GM21528 (cell line): ENCODE measurements around the gene CCNL1.
"Not testable (repeated sequence)": the region's sequence is repeated elsewhere in the genome, so short reads cannot be mapped to it uniquely, and the experiment has no call there.

Experiments
- ATAC-seq: cut with Tn5 transposase; IDR thresholded peaks from one replicate; pipeline ENCODE4 v1.9.1; 2021; ENCODE audit warnings: mild to moderate bottlenecking, moderate library complexity; ENCODE audit not compliant: unreplicated experiment, low FRiP score

CCNL1 gene

DNA sequence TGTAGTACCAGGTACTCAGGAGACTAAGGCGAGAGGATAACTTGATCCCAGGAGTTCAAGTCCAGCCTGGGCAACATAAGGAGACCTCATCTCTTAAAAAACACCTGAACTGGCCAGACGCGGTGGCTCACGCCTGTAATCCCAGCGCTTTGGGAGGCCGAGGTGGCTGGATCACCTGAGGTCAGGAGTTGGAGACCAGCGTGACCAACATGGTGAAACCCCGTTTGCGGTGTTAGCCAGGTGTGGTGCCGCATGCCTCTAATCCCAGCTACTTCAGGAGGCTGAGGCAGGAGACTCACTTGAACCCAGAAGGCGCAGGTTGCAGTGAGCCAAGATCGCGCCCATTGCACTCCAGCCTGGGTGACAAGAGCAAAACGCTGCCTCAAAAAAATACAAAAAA, 13.4 kb upstream of the CCNL1 start:
- ATAC-seq = not testable (repeated sequence)

DNA sequence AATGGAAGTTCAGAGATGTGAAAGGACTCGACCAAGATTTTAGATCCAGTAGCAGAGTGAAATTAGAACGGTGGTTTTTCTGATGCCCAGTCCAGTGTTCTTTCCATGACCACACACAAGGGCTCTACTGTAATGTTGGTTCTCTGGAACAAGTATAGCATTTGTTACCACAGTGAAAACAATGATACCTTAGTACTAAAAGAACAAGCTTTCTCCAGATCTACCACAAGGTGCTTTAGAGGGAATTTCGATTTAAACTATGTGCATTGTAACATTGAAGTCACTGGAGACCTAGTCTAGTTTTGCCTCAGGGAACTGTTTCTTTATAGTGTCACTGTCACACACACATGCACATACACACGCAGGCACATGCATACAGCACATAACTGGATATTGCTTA, 12.8 kb upstream of the CCNL1 start:
- no peak for ATAC-seq

DNA sequence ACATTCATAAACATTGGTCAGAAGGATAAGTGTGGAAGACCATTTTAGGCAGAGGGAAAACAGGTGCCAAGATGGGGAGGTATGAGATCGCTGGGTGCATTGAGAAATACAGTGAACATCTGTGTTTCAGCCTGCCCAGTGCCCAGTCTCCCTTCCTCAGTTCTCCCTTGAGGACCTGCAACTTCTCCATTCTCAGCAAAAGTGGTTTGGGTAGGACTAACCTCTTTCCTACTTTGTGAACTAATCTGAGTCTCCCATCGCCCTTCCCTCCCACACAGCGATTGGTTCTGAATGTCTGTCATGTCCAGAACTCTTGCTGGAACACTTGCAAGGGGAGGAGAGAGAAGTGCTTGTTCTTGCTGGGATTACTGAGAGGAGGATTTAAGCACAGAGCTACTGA, 10.9 kb upstream of the CCNL1 start:
- no peak for ATAC-seq

DNA sequence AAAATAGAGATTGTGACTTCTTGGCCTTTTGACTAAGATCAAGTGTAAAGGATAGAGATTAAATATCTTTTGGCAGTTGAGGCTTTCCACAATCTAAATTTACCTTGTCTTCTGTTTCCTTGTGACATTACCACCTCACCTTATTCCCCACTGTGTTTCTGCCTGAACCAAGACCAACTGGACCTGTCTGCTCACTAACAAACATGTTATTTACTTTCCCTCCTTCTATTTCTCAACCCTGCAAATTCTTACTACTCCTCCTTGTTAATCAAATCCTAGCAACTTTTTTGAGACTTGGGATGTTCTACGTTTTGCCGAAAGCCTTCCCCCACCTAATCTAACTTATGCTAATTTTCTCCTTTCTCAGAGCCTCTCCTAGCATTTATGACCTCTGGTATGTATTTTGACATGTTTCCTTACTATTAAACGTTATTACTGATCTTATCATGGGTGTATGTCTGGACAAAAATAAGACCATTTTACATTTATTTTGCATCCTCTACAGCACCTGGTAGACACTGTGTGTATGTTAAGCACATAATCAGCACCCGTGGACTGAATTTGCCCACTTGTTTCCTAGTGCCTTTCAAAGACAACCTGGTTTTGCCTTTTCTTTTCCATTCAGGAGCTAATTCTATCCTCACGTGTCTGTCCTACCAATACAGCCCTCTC, 7.6 kb upstream of the CCNL1 start:
- no peak for ATAC-seq

DNA sequence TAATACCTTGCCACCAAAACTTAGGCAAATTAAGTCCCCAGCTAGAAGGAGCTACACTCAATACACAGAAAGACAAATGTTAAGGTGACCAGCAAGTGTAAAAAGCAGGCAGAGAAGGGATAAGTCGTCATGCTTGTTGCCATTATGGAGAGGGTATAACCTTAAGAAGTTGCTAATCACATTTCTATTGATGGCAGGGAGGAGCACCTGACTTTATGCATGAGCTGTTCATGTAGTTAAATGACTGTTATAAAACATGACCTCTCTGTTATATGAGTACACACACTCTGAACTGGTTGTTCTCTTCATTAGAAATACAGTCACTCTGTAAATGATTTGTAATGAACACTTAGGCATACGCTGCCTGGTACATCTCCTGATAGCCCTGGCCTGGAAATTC, 6.6 kb upstream of the CCNL1 start:
- ATAC-seq = no peak

DNA sequence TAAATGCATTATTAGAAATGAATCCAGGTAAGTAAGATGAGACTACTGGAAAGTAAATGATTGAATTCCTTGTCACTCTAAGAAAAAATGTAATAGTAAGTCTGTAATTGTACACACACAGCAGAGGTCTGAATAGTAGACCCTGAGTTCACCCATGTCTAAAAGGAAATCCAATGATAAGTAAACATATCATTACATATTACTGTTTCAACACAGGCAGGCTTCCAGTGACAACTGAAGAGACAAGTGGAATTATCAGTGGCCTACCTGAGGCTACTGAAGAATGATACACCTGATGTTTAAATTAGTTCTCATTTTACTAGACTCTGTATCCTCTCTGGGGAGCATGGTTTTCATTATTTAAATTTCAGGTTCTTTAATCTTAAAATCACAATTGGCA, 6.2 kb upstream of the CCNL1 start:
- ATAC-seq = no peak

DNA sequence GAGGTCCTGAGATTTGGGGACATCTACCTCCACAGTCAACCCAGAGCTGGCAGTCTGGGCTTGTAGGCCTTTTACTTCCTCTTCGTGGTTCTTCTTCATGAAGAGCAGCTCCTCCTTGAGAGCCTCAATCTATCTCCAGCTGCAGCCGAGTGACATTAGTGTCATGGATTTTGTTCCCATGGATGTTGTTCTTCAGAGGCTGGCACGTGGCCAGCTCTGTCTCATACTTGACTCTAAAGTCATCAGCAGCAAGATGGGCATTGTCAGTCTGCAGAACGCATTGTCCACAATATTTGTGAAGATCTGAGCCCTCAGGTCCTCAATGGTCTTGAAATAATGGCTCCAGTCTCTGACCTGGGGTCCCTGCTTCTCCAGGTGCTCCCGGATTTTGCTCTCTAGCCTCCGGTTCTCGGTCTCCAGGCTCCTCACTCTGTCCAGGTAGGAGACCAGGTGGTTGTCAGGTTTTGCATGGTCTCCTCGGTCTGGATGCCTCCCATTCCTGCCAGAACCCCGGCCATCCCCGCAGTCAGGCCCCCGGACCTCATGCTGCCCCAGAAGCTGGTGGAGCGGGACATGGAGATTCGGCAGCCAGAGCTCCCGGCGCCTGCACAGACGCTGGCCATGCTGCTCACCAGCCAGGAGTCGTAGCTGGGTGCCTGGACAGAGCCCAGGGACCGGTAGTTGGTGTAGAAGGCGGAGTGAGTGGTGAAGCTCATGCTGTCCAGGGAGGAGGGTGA, 3.4 kb upstream of the CCNL1 start:
- no peak for ATAC-seq

DNA sequence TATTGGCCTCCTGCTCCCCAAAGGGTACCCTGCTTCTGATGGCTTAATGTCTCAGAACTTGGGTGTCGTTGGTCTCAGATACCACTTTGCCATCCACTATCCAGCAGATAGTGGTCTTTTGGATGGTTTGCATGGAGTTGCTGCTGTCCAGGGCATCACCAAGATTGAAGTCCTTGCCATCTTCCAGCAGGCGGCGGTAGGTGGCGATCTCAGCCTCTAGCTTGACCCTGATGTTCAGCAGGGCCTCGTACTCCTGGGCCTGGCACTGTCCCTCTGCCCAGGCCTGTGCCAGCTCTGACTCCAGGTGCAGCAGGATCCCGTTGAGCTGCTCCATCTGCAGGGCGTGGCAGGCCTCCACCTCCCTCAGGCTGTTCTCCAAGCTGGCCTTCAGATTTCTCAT, 2.7 kb upstream of the CCNL1 start:
- not testable (repeated sequence) for ATAC-seq

DNA sequence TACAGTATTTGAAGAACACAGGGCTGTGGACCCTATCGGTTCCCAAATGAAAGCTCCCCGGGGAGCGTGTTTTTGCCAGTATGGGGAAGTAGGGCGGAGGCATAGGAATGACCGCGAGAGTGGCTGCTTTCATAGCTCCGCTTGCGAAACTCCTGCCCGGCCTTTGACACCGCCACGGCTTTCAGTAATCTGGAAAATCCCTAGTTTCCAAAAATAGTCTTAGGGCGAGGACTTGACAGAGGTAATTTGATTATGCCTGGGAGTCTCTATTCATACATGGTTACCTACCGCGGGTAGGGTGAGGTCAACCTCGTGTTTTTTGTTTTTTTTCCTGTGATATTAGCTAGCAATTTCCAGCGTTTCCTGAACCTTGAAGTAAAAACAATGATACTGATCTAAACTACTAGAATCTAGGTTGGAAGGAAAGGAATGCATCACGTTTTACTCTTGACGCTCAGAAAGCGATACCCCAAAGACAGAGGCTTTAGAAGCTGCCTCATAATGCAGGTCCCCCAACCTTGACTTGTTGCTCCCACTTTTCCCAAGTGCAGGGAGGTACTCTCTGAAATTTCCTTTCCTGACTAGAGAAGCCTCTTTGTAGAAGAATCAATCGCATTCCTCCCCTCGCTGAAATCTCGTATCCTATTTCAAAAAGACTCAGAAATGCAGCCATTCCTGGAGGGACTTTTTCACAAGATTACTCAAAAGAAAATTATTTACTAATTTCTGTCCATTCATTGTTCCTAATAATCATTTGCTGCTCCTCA, 894 bp upstream of the CCNL1 start:
- peak; percentile 46 for ATAC-seq

DNA sequence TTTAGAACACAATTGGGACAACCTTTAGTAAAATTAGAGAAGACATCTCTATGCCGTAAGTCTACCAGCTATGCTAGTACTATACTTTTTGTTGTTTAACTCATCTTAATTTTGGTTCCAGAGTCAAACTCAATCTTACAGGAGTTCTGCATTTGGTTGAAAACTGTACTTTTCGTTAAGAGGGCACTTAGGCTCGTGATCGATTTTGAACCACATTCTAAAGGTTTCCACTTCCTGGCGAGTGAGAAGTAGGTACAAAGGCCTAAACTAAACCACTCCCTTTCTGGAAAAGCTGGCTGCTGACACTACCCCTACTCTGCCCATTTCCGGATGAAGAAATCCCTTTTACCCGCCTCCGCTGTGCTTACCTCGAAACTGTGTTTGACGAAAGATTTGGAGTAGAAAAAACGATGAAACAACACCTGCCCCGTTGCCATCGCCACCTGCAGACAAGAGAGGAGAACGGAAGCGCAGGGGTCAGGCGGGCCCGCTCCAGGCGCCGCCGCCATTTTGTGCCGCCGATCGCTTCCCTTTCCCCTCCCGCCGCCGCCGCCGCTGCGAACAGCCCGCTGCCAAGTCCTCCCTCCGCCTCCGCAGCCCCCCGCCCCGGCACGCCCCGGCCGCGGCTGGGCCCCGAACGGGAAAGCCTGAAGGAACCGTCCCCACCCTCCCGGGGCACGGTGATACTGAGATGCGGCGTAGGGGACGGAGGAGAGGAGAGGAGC, 748 bp downstream of the CCNL1 start:
- peak; percentile 54 for ATAC-seq

DNA sequence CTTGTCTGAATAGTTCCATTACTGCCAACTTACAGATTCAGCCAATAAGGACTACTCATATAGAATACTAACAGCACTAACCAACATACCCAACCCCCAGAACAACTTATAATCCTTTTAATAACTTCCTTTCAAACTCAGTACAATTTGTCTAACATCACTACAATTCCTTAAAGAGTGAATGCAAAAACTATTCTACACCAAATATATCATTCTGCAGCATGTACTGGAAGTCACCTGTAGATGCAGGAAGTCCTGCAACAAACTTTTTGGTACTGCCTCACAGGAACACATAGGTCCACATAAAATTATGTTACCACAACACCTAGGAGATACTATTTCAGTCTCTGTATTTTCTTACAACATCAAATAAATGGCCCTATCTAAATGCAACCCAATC, 2.1 kb downstream of the CCNL1 start:
- no peak for ATAC-seq

DNA sequence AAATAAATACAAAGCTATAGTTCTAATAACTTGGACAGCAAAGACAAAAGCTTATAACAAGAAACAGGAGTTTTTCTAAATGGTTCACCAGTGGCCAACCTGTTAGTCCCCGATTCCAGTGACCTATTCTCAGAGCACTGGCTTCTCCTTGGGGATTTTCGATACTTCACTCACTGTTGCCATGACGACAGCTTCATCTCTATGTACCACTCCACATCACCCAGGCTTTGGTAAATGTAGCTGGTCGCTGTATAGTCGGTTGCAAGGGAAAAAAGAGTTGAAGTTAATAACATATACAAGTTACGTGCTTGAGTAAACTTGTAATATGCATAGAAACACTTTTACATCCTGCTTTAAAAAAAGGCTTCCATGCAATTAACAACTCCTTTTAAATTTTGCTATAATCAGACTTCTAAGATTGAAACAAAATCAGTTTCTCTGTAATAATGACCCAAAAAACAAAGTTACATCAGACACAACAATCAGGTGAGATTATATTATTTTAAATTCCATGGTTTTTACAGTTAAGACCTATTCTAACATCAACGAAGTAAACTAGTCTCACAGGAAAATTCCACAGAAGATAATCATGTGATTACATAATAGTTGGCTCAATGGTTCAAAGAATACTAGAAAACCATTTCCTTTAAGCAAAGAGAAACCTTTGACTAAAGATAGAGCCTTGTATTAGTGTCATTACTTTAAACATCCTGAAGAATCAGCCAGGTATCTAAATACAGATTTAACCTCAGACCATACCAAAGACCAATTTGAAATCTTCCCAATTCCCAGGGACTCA, 2.9 kb downstream of the CCNL1 start:
- ATAC-seq = no peak

DNA sequence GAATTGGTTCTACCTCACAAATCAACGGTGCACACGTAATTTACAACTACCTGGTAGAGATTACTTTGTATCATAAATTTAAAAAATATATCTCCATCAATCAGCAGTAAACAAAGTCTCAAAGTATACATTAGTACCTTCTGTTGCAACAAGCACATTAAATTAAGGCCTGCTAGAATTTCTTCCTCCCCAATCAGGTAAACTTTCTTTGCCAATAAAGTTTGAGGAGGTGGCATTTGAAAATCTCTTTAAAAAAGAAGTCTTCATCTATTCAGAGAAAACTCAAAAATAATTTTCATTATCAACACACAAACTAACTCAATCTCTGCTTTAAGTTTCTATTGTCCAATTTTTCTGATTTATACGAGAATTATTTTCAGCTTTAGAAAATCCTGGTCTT, 4.4 kb downstream of the CCNL1 start:
- no peak for ATAC-seq

DNA sequence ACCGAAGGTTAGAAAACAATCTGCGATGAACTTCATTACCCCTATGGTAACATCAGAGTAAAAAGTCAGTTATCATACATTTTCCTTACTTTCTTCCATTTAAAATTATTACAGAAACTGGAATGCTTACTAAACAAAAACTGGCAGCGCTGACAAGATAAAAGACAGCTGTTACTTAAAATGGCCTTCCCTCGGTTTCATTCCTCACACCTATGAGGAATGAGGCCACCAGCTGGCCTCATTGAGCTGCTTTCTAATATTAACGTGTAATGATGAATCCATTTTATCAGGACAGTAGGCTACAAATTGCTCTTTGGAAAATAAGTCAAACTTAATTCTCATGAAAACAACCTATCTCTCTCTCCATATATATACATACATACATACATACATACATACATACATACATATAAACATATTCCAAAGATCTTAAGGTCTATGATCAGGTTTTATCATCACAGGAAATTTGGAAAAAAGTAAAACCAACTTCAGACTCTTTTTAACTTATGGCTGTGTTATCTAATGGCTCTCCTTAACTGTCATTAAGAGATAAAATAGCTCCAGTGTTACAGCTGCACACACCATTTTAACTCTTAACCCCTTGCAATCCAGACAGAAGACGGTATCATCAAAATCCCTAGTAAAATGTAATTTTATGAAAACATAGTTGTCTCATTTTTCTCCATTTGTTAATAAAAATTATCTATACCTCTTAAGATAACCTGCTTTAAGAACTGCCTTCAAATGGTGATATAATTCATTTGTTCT, 5.2 kb downstream of the CCNL1 start:
- no peak for ATAC-seq

DNA sequence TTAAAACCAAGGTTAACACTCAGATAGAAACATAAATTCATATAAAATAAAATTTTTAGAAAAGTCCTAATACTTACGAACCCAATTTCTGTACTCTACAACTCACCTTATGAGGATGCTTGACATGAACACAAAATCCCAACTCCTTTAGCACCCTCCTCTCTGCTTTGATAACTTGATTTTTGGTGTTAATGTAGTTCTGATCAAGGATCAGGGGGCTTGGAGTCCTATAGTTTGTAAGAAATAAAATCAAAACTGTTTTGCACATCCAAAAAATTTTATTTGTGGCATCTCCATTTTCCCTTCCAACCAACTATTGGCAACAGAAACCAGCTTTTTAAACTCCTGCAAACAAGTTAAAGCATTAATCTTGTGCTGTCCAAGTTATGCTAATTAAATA, 7.0 kb downstream of the CCNL1 start:
- no peak for ATAC-seq

DNA sequence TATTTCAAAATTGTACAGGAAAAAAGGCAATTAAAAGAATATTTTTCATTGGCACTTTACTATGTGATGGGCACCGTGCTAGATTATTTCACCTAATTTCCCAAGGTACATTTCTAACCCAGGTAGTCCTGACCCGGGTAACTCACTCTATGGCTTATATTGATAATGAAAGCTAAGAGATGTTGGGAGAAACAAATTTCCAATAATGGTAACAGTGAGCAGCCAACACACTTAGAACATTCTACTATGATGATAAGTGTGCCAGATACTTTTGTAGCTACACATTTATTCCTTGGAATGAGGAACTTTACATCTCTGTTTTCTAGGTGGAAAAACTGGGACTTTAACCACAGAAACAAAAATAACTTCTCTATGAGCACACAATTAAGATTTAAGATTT, 7.5 kb downstream of the CCNL1 start:
- no peak for ATAC-seq

DNA sequence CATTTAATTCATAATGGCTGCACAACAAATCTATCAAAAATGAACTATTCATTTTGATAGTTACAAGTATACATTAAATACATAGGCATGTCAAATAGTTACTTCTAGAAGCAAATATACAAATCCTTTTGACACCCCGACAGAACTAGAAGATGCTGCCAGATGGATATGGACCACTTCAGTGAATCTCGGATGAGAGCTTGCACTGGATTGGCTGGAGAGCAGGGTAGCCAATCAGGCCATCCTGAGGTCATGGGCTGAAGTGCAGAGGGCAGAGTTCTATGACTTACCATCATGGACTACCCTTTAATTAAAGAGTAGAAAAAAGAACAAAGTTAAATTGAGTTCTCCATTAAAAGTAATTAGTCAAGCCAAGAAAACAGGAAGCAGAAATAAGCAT, 8.3 kb downstream of the CCNL1 start:
- ATAC-seq = no peak

DNA sequence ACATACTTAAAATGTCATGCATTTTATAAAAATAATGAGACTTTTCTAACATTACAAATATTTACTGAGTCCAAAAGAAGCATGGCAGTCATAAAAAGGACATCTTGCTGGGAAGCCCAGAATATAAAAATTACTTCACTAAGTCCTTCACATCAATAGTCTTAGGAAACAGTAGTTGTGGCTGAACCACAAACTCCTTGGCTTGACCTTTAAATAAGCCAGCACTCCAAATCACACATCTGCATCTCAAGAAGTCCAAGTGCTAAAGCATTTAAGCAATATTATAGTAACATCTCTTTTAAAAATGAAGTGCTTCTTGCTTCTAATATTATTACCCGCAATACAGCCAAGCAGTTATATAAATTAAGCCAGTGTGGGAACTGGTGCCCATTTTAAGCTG, 8.8 kb downstream of the CCNL1 start:
- ATAC-seq = no peak

DNA sequence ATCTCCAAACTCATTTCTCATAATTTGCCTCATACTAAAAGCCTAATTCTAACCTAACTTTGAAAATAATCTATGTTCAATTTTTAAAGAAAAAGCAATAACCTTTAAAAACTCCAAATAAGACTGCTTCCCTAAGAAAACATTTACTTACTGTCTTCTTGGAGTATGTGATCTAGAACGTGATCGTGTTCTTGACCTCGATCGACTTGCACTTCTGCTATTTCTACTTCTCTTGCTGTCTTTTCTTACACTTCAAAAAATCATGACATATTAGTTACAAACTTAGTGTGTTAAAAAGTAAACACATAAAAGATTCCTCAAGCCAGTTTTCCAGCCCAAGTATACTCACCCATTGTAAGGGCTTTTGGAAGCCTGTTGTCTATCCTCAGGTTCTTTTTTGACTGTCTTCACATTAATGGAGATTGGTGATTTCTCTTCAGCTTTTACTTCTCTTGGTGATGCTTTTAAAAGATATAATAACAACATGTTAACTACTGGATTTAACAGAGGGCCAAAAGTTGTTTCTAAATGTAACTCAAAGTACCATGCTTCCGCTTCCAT, 10.7 kb downstream of the CCNL1 start:
- ATAC-seq = no peak
